Coronary artery (tissue), 2 donors: Measurements from ENCODE around the gene GGT5.
A peak's percentile ranks its signal among the peaks of the same experiment; 100 is the strongest.
"Not testable (repeated sequence)": the region's sequence is repeated elsewhere in the genome, so short reads cannot be mapped to it uniquely, and the experiment has no call there.

Experiments
- DNase-seq: peaks from one replicate; pipeline ENCODE4 v3.0.0-alpha.2; 2017; ENCODE audit warnings: low spot score
- H3K27ac ChIP-seq, 2 donors: fragments of 200-600 bp; sonication (generic); one replicate each; pipeline ENCODE4 v1.5.1; 2016 to 2019
- H3K4me3 ChIP-seq: fragments of 200-600 bp; sonication (generic); 2 replicates; pipeline ENCODE4 v1.5.1; 2016; ENCODE audit warnings: mild to moderate bottlenecking, moderate library complexity
- TF ChIP-seq, protein P1 (sequence below): fragments of 200-600 bp; sonication (generic); IDR thresholded peaks from one replicate; pipeline ENCODE4 v1.5.1; 2019; ENCODE audit warnings: antibody characterized with exemption

The GGT5 gene

DNA sequence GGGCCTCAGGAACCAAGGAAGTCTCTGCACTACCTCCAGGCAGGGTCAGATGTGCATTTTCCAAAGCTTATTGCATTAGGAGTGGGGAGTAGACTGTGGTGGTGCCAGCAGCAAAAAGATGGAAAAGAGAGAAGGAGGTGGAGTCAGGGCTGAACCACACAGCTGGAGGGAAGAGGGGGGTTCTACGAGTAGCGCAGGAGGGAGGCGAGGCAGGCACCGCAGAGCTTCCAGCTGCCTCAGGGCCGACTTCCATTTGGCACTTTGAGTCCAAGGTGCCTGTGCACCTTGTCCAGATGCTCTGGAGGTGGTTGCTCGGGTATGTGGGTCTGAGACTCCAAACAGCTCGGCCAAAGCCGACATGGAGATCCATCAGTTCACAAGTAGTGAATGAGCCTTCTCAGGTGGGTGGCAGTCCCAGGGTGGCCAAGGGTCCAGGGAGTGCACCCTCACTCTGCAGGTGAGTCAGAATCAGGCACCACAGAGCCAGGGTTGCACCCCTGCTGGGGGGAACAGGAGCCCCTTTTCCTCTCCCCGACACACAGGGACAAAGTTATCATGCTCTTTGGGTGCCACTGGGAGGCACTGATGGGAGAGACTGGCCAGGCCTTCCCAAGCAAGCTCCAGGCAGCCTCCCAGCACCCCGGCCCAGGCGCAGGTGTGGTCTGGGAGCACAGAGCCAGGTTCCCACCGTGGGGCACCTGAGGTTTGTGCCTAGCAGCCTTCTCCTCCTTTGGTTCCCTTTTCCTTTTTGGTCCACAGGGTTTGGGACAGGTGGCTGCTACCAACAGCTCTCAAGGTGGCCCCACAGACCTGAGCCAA, 30.2 kb downstream of the GGT5 start:
- DNase-seq: no peak
- Histone ChIP-seq H3K27ac (no peak overlapping the region), H3K4me3 (no peak overlapping the region)
- TF ChIP-seq, protein P1, sequence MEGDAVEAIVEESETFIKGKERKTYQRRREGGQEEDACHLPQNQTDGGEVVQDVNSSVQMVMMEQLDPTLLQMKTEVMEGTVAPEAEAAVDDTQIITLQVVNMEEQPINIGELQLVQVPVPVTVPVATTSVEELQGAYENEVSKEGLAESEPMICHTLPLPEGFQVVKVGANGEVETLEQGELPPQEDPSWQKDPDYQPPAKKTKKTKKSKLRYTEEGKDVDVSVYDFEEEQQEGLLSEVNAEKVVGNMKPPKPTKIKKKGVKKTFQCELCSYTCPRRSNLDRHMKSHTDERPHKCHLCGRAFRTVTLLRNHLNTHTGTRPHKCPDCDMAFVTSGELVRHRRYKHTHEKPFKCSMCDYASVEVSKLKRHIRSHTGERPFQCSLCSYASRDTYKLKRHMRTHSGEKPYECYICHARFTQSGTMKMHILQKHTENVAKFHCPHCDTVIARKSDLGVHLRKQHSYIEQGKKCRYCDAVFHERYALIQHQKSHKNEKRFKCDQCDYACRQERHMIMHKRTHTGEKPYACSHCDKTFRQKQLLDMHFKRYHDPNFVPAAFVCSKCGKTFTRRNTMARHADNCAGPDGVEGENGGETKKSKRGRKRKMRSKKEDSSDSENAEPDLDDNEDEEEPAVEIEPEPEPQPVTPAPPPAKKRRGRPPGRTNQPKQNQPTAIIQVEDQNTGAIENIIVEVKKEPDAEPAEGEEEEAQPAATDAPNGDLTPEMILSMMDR: no peak

DNA sequence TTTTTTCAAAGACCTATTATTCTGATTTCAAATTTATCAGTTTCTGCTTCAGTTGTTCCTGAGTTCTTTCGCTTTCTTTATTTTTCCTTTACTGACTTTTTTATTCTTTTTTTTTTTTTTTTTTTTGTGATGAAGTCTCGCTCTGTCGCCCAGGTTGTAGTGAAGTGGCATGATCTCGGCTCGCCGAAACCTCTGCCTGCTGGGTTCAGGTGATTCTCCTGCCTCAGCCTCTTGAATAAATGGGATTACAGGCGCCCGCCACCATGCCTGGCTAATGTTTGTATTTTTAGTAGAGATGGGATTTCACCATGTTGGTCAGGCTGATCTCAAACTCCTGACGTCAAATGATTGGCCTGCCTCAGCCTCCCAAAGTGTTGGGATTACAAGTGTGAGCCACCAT, 31.8 kb downstream of the GGT5 start:
- H3K27ac ChIP-seq, H3K4me3 ChIP-seq, DNase-seq: not testable (repeated sequence)

DNA sequence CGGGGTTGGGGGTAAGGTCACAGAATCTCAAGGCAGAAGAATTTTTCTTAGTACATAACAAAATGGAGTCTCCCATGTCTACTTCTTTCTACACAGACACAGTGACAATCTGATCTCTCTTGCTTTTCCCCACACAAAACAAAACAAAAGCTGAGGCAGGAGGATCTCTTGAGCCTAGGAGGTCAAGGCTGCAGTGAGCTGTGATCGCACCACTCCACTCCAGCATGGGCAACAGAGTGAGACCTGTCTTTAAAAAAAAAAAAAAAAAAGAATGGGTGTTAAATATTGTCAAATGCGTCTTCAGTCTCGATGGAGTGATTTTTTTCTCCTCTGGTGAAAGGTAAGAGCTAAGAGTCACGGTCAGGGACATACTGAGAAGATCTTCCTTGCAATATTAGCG, 33.2 kb downstream of the GGT5 start:
- H3K27ac ChIP-seq, DNase-seq, H3K4me3 ChIP-seq: not testable (repeated sequence)

DNA sequence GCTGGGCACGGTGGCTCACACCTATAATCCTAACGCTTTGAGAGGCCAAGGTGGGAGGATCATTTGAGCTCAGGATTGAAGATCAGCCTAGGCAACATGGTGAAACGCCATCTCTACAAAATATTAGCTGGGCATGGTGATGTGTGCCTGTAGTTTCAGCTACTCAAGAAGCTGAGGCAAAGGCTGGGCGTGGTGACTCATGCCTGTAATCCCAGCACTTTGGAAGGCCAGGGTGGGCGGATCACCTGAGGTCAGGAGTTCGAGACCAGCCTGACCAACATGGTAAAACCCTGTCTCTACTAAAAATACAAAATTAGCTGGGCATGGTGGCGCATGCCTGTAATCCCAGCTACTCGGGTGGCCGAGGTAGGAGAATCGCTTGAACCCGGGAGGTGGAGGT, 34.5 kb downstream of the GGT5 start:
- not testable (repeated sequence) for H3K4me3 ChIP-seq, H3K27ac ChIP-seq, DNase-seq

DNA sequence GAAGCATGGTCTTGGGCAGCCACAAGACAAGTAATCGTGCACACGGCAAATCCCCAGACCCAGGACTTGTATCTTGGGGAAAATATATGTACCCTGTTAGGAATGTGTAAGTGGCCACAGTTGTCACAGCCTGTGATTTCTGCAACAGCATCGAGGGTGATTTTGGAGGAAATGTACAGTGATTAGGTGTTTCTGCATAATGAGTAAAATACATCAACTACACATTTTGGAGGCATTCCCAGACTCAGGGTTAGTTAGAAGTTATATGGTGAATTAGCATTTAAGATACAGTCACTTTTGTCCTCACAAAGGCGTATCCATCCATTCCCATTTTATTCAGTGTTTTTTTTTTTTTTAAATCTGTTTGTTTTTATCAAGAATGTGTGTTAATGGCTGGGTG, 35.2 kb downstream of the GGT5 start:
- Histone ChIP-seq H3K27ac (no peak overlapping the region), H3K4me3 (no peak overlapping the region)
- DNase-seq: no peak
- TF ChIP-seq, protein P1: no peak

DNA sequence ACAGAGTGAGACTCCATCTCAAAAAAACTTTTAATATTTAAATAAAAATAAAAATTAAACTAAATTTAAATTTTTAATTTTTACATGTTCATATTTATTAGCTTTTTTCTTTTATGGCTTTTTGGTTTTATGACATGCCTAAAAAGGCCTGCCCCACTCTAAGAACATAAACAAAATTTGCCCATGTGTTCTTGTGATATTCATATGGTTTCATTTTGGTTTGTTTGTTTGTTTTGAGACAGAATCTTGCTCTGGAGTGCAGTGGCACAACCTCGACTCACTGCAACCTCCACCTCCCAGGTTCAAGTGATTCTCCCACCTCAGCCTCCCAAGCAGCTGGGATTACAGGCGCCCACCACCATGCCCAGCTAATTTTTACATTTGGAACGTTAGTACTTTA, 35.9 kb downstream of the GGT5 start:
- no peak overlapping the region for H3K27ac ChIP-seq

DNA sequence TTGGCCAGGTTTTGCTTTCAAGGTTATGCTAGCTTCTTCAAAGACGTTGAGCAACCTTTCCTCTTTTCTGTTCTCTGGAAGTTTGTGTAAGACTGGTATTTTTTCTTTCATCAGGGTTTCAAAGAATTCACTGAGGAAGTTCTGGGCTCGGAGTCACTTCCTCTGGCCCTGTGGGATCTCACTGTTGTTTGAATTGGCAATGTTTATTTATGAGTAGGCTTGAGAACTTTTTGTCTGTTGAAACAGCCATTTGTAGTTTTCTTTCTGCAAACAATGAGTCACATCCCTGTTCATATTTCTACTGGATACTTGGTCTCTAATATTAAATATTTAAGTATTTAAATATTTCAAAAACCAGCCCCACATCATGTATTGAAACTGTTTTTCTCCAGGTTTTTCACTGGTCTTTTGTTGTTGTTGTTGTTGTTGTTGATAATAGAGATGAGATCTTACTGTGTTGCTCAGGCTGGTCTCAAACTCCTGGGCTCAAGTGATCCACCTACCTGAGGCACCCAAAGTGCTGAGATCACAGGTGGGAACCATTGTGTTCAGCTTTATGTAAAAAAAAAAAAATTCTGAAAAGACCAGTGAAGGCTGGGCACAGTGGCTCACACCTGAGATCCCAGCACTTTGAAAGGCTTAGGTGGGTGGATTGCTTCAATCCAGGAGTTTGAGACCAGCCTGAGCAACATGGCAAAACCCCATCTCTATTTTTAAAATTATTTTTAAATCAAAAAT, 36.7 kb downstream of the GGT5 start:
- Histone ChIP-seq H3K4me3 (no peak overlapping the region), H3K27ac (peak overlapping the region; percentile 67 to 78)
- TF ChIP-seq, protein P1: no peak
- DNase-seq: no peak

More for the DNA sequence above, 35.9 kb downstream of the GGT5 start:
- TF ChIP-seq, protein P1: no peak
- H3K4me3 ChIP-seq: no peak overlapping the region
- DNase-seq: no peak

DNA sequence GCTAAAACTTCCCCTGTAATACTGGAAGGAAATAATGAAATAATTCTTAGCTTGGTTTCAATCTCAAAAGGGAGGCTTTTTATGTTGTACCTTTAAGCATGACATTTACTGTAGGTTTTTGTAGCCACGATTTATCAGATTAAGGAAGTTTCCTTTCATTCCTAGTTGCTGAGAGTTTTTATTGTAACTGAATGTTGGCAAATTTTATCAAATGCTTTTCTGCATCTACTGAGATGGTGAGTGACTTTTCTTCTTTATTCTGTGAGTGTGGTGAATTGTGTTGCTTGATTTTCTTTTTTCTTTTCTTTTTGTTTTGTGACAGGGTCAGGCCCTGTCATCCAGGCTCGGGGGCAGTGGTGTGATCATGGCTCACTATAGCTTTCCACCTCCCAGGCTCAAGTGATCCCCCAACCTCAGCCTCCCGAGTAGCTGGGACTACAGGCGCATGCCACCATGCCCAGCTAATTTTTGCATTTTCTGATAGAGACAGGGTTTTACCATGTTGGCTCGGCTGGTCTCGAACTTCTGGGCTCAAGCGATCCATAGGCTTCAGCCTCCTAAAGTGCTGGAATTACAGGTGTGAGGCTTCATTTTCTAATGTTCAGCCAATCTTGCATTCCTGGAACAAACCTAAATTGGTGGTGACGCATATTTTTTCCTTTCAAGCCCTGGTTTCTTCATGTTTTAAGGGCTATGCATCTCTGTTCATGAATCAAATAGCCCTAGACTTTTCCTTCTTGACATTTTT, 37.4 kb downstream of the GGT5 start:
- TF ChIP-seq, protein P1: no peak
- H3K27ac ChIP-seq: peak overlapping the region; percentile 63 to 78
- no peak for DNase-seq
- H3K4me3 ChIP-seq: no peak overlapping the region

DNA sequence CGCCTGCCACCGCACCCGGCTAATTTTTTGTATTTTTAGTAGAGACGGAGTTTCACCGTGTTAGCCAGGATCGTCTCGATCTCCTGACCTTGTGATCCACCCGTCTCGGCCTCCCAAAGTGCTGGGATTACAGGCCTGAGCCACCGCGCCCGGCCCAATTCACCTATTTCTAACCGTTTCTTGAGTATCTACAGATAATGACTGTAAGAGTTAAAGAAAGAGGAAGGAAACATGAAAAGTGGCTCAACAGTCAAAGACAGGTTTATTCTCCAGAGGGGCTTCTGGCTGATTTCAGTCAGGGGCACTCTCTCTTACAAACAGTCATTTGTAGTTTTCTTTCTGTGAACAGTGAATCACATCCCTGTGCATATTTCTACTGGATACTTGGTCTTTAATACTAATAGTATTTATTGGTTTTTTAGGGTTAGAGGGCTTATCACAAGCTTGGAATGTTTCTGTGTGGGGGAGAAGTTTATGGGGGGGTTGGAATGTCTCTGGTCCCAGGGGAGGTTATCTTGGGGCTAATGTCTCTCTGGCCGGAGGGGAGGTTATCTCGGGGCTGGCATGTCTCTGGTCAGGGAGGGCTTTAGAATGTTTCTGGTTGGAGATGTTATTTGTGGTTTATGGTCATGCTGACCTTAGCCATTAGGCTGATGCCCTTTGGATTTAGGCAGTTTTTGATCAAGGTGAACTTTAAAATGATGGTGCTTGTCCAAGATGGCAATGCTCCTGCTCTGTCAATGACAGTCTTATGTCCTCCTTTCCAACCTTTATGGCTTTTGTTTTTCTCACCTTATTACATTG, 38.2 kb downstream of the GGT5 start:
- not testable (repeated sequence) for H3K4me3 ChIP-seq, DNase-seq
- H3K27ac ChIP-seq: peak overlapping the region; percentile 63 to 78
